ENCODE data around the gene DBNL.
"Not testable (repeated sequence)": the region's sequence is repeated elsewhere in the genome, so short reads cannot be mapped to it uniquely, and the experiment has no call there.

Gene DBNL

GRCh38 chr7:44036364-44036763, 8.1 kb upstream of the DBNL start:
- not testable (repeated sequence) for H3K27me3 Mint-ChIP-seq (ENCODE audit: low read depth); H3K4me3 Mint-ChIP-seq; H3K9me3 Mint-ChIP-seq; H3K4me1 Mint-ChIP-seq (ENCODE audit: low read depth); H3K36me3 Mint-ChIP-seq (ENCODE audit: low read depth); H3K27ac Mint-ChIP-seq
- peak; percentile 19 for DNase-seq (ENCODE audit: low spot score)

GRCh38 chr7:44037951-44038350, 6.6 kb upstream of the DBNL start:
- not testable (repeated sequence) for H3K36me3 Mint-ChIP-seq (ENCODE audit: low read depth); H3K27me3 Mint-ChIP-seq (ENCODE audit: low read depth); DNase-seq (ENCODE audit: low spot score); H3K4me3 Mint-ChIP-seq; H3K27ac Mint-ChIP-seq; H3K4me1 Mint-ChIP-seq (ENCODE audit: low read depth); H3K9me3 Mint-ChIP-seq

- not testable (repeated sequence) for H3K4me3 Mint-ChIP-seq; H3K36me3 Mint-ChIP-seq (ENCODE audit: low read depth); H3K9me3 Mint-ChIP-seq; H3K4me1 Mint-ChIP-seq (ENCODE audit: low read depth); DNase-seq (ENCODE audit: low spot score); H3K27me3 Mint-ChIP-seq (ENCODE audit: low read depth); H3K27ac Mint-ChIP-seq
Measured at GRCh38 chr7:44038553-44038952, 5.9 kb upstream of the DBNL start.

GRCh38 chr7:44038961-44039558, 5.4 kb upstream of the DBNL start:
- H3K27me3 Mint-ChIP-seq (ENCODE audit: low read depth); H3K9me3 Mint-ChIP-seq; H3K36me3 Mint-ChIP-seq (ENCODE audit: low read depth): not testable (repeated sequence)
- Mint-ChIP-seq H3K27ac (peak overlapping the region; percentile 91), H3K4me3 (peak overlapping the region; percentile 78), H3K4me1 (ENCODE audit: low read depth) (peaks cover 13% of the 10 kb centered on the region)
- DNase-seq (ENCODE audit: low spot score), result peak; percentile 80

GRCh38 chr7:44039800-44040492, 4.6 kb upstream of the DBNL start:
- Mint-ChIP-seq H3K4me3 (peak overlapping the region; percentile 59), H3K4me1 (ENCODE audit: low read depth) (peaks cover 14% of the 10 kb centered on the region), H3K27ac (peak overlapping the region; percentile 71)
- H3K27me3 Mint-ChIP-seq (ENCODE audit: low read depth); DNase-seq (ENCODE audit: low spot score); H3K36me3 Mint-ChIP-seq (ENCODE audit: low read depth); H3K9me3 Mint-ChIP-seq: not testable (repeated sequence)

GRCh38 chr7:44040493-44040891, 4.0 kb upstream of the DBNL start:
- H3K27ac Mint-ChIP-seq, result peak overlapping the region; percentile 77
- peaks cover 18% of the 10 kb centered on the region for H3K4me1 Mint-ChIP-seq (ENCODE audit: low read depth)
- peak overlapping the region; percentile 79 for H3K4me3 Mint-ChIP-seq
- DNase-seq (ENCODE audit: low spot score), result peak; percentile 53
- not testable (repeated sequence) for H3K9me3 Mint-ChIP-seq; H3K36me3 Mint-ChIP-seq (ENCODE audit: low read depth); H3K27me3 Mint-ChIP-seq (ENCODE audit: low read depth)

GRCh38 chr7:44042221-44042620, 2.3 kb upstream of the DBNL start:
- Mint-ChIP-seq H3K4me1 (ENCODE audit: low read depth) (peaks cover 35% of the 10 kb centered on the region), H3K27ac (peak overlapping the region; percentile 63), H3K27me3 (ENCODE audit: low read depth) (no peaks in the 10 kb centered on the region), H3K9me3 (no peaks in the 10 kb centered on the region), H3K4me3 (peak overlapping the region; percentile 42), H3K36me3 (ENCODE audit: low read depth) (peaks cover 24% of the 10 kb centered on the region)
- DNase-seq (ENCODE audit: low spot score), result no peak

- H3K27ac Mint-ChIP-seq, result peak overlapping the region; percentile 84
- H3K27me3 Mint-ChIP-seq (ENCODE audit: low read depth), result no peaks in the 10 kb centered on the region
- DNase-seq (ENCODE audit: low spot score), result no peak
- H3K4me1 Mint-ChIP-seq (ENCODE audit: low read depth), result peaks cover 43% of the 10 kb centered on the region
- peaks cover 28% of the 10 kb centered on the region for H3K36me3 Mint-ChIP-seq (ENCODE audit: low read depth)
- H3K9me3 Mint-ChIP-seq, result no peaks in the 10 kb centered on the region
- peak overlapping the region; percentile 86 for H3K4me3 Mint-ChIP-seq
Measured at GRCh38 chr7:44043902-44044301, 600 bp upstream of the DBNL start.

GRCh38 chr7:44045226-44046014, 918 bp downstream of the DBNL start:
- no peaks in the 10 kb centered on the region for H3K27me3 Mint-ChIP-seq (ENCODE audit: low read depth)

GRCh38 chr7:44046321-44047061, 2.0 kb downstream of the DBNL start:
- Mint-ChIP-seq H3K27ac (peak overlapping the region; percentile 91), H3K4me1 (ENCODE audit: low read depth) (peaks cover 41% of the 10 kb centered on the region), H3K36me3 (ENCODE audit: low read depth) (peaks cover 38% of the 10 kb centered on the region), H3K4me3 (peak overlapping the region; percentile 86), H3K9me3 (no peaks in the 10 kb centered on the region), H3K27me3 (ENCODE audit: low read depth) (no peaks in the 10 kb centered on the region)
- DNase-seq (ENCODE audit: low spot score), result no peak

More at GRCh38 chr7:44045226-44046014, 918 bp downstream of the DBNL start:
- H3K4me3 Mint-ChIP-seq, result peak overlapping the region; percentile 86
- H3K27ac Mint-ChIP-seq, result peak overlapping the region; percentile 91
- peaks cover 28% of the 10 kb centered on the region for H3K36me3 Mint-ChIP-seq (ENCODE audit: low read depth)
- H3K9me3 Mint-ChIP-seq, result no peaks in the 10 kb centered on the region
- H3K4me1 Mint-ChIP-seq (ENCODE audit: low read depth), result peaks cover 41% of the 10 kb centered on the region
- no peak for DNase-seq (ENCODE audit: low spot score)

GRCh38 chr7:44048031-44048795, 3.7 kb downstream of the DBNL start:
- H3K36me3 Mint-ChIP-seq (ENCODE audit: low read depth), result peaks cover 46% of the 10 kb centered on the region
- peak overlapping the region; percentile 53 for H3K27ac Mint-ChIP-seq
- H3K4me1 Mint-ChIP-seq (ENCODE audit: low read depth), result peaks cover 40% of the 10 kb centered on the region
- peak overlapping the region; percentile 47 for H3K4me3 Mint-ChIP-seq
- no peaks in the 10 kb centered on the region for H3K9me3 Mint-ChIP-seq
- H3K27me3 Mint-ChIP-seq (ENCODE audit: low read depth), result no peaks in the 10 kb centered on the region
- no peak for DNase-seq (ENCODE audit: low spot score)

- no peak overlapping the region for H3K27ac Mint-ChIP-seq
- no peaks in the 10 kb centered on the region for H3K27me3 Mint-ChIP-seq (ENCODE audit: low read depth)
- DNase-seq (ENCODE audit: low spot score), result no peak
- H3K9me3 Mint-ChIP-seq, result no peaks in the 10 kb centered on the region
- peaks cover 34% of the 10 kb centered on the region for H3K4me1 Mint-ChIP-seq (ENCODE audit: low read depth)
- peaks cover 52% of the 10 kb centered on the region for H3K36me3 Mint-ChIP-seq (ENCODE audit: low read depth)
- no peak overlapping the region for H3K4me3 Mint-ChIP-seq
Measured at GRCh38 chr7:44050121-44050914, 5.8 kb downstream of the DBNL start.

Measured in T-helper 2 cell treated with Interferon-gamma antibody and Interleukin-4, amounts not matched to agents 5 μg/mL and 100 μg/mL, for 36 hours (primary cell).